GM23248 (cell line): Measurements from ENCODE around the gene CASS4. TPM values are rescaled to one million over a fixed set of nuclear protein-coding genes. Genes with fewer than 3 reads are reported as not detected.

Experiments used
- DNase-seq: peaks from one replicate; pipeline ENCODE4 v3.0.0-alpha.2; 2015
- H2AFZ ChIP-seq: fragments of 200-600 bp; sonication (generic); 2 replicates; pipeline ENCODE4 v1.6.1; 2016; ENCODE audit warnings: antibody characterized with exemption
- H3F3A ChIP-seq: fragments of 200-600 bp; sonication (generic); 2 replicates; pipeline ENCODE4 v1.6.1; 2016; ENCODE audit warnings: mild to moderate bottlenecking, antibody characterized with exemption, mixed run types; ENCODE audit not compliant: insufficient read depth
- H3K27ac ChIP-seq: fragments of 200-600 bp; sonication (generic); 2 replicates; pipeline ENCODE4 v1.5.1; 2016; ENCODE audit warnings: mild to moderate bottlenecking
- H3K27me3 ChIP-seq: fragments of 200-600 bp; sonication (generic); replicated peaks from 2 replicates; pipeline ENCODE4 v1.6.1; 2016; ENCODE audit warnings: mild to moderate bottlenecking; ENCODE audit not compliant: insufficient read depth
- H3K36me3 ChIP-seq: fragments of 200-600 bp; sonication (generic); 2 replicates; pipeline ENCODE4 v1.6.1; 2016; ENCODE audit warnings: low read depth, mild to moderate bottlenecking
- H3K4me1 ChIP-seq: fragments of 200-600 bp; sonication (generic); 2 replicates; pipeline ENCODE4 v1.6.1; 2016; ENCODE audit warnings: mild to moderate bottlenecking; ENCODE audit not compliant: insufficient read depth
- H3K4me2 ChIP-seq: fragments of 200-600 bp; sonication (generic); one replicate; pipeline ENCODE4 v1.6.1; 2016; ENCODE audit warnings: mild to moderate bottlenecking; ENCODE audit not compliant: unreplicated experiment
- H3K4me3 ChIP-seq: fragments of 200-600 bp; sonication (generic); 2 replicates; pipeline ENCODE4 v1.5.1; 2016; ENCODE audit warnings: mild to moderate bottlenecking
- H3K79me2 ChIP-seq: fragments of 200-600 bp; sonication (generic); 2 replicates; pipeline ENCODE4 v1.6.1; 2016; ENCODE audit warnings: mild to moderate bottlenecking; ENCODE audit not compliant: insufficient read depth
- H3K9ac ChIP-seq: fragments of 200-600 bp; sonication (generic); 2 replicates; pipeline ENCODE4 v1.6.1; 2016; ENCODE audit warnings: mild to moderate bottlenecking
- H3K9me2 ChIP-seq: fragments of 200-600 bp; sonication (generic); 2 replicates; pipeline ENCODE4 v1.6.1; 2016; ENCODE audit warnings: mixed run types, mild to moderate bottlenecking, moderate library complexity; ENCODE audit not compliant: insufficient read depth
- H3K9me3 ChIP-seq: fragments of 200-600 bp; sonication (generic); one replicate; pipeline ENCODE4 v1.6.1; 2017; ENCODE audit warnings: low read depth
- H4K20me1 ChIP-seq: fragments of 200-600 bp; sonication (generic); 2 replicates; pipeline ENCODE4 v1.6.0; 2016; ENCODE audit not compliant: insufficient read depth
- EZH2 ChIP-seq: fragments of 200-600 bp; sonication (generic); IDR thresholded peaks from 2 replicates; pipeline ENCODE4 v1.6.1; 2018; ENCODE audit warnings: antibody characterized with exemption, mild to moderate bottlenecking; ENCODE audit not compliant: insufficient read depth, poor library complexity, severe bottlenecking
- EZH2phosphoT487 ChIP-seq: fragments of 200-600 bp; sonication (generic); IDR thresholded peaks from 2 replicates; pipeline ENCODE4 v1.6.1; 2018; ENCODE audit warnings: antibody characterized with exemption, moderate library complexity, mild to moderate bottlenecking, low read depth; ENCODE audit not compliant: insufficient read depth
- WGBS, 2 experiments: methylation state at CpG; one replicate each; pipeline ENCODE4 v1.1.6; 2015 to 2017; ENCODE audit warnings: low lambda C conversion rate in 2 of 2, low coverage in 1 of 2; ENCODE audit errors: missing lambda C conversion rate in 2 of 2; 5-methylcytosine and 5-hydroxymethylcytosine counted together
- in situ Hi-C: fragments of 300-500 bp; cut with MboI; formaldehyde crosslinking; loops from 2 replicates; pipeline ENCODE4 v1.15.0; 2020
- polyA plus RNA-seq: library from polyadenylated mRNA; unstranded; fragments of >200 nt; fragmentation: Nextera tagmentation; extraction: Ambion mirVana; gene quantifications from 2 replicates; pipeline ENCODE4 v1.2.1, GENCODE V29; 2016
- small RNA-seq: library from RNA; depleted of rRNA; stranded (forward); fragments of <200 nt; gene quantifications from one replicate; pipeline ENCODE3, GENCODE V24; 2014; ENCODE audit warnings: low read depth, low replicate concordance
- total RNA-seq: library from RNA; depleted of rRNA; stranded (reverse); fragments of >200 nt; shearing (Covaris generic); gene quantifications from 2 replicates; pipeline ENCODE4 v1.2.3, GENCODE V29; 2014; rRNA removed

Gene CASS4
- total and polyA plus RNA-seq, 2 experiments from 2014 or later: 10.4 to 19.2 TPM

DNA sequence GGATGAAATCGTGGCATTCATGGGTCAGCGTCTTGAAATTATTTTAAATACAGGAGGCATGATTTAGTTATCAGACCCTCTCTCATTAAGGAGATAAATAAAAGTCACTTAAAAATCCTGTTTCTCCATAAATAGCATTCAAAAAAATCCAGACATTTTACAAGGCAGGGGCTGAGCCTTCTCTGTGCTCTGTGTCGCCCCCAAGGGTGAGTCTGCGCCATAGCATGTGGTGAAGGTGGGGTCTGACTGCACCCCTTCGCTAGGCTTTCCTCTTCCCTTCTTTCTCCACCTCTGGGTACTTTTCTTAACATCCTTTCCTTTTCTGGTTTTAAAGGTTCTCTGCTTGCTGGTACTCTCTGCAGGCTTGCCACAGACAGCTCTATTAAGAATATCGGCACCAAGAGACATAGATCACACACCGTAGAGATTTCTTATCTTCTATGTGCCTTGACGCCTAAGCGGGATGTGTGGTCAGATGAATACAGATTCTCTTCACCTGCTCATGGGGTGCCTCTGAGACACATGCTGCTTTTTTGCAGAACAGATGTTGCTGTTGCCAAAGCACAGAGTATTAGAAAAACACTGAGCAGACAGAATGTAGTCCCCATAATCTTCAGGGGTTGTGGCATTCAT is 92.4 kb downstream of the CASS4 start:
- Histone ChIP-seq H2AFZ (no peak overlapping the region), H3K27me3 (no peaks in the 10 kb centered on the region), H3K9ac (no peak overlapping the region), H3K9me2 (no peaks in the 10 kb centered on the region), H3K4me1 (no peaks in the 10 kb centered on the region), H3F3A (no peaks in the 10 kb centered on the region), H3K27ac (no peak overlapping the region), H4K20me1 (no peaks in the 10 kb centered on the region; the same call in 1 of the 2 replicates), H3K4me3 (no peak overlapping the region), H3K36me3 (peaks cover 21% of the 10 kb centered on the region; the same call in 1 of the 2 replicates), H3K79me2 (peaks cover 97% of the 10 kb centered on the region), H3K9me3 (no peaks in the 10 kb centered on the region), H3K4me2 (no peak overlapping the region)
- in situ Hi-C loops: no loop called here
- TF ChIP-seq EZH2phosphoT487: no peak
- TF ChIP-seq EZH2: no peak
- peak; percentile 35 for DNase-seq
- WGBS, 2 experiments: 95 to 96% methylated on average over 9 of the region's 9 CpGs

DNA sequence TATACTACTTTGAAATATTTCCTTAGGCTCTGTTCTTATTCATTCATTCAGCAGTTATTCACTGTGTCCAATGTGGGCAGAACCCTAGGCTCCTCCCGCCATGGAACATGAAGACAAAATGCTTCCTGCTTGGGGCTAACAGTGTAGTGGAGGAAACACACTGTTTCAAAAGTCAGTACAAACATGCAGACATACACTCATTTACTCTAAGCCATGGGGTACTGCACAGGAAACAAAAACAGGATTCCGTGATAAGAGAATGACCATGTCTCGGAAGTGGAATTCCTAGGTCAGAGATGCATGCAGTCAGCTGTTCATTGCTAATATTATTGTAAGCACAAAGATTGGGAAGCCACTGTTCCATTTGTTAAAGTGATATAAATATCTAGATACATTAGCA is 94.0 kb downstream of the CASS4 start:
- H3K9me2 ChIP-seq: no peaks in the 10 kb centered on the region
- no peaks in the 10 kb centered on the region for H3K9me3 ChIP-seq
- no peak overlapping the region for H3K4me3 ChIP-seq
- no peaks in the 10 kb centered on the region; the same call in 1 of the 2 replicates for H4K20me1 ChIP-seq
- H3K4me2 ChIP-seq: no peak overlapping the region
- 76 to 85% methylated on average over 3 of the region's 3 CpGs for WGBS, 2 experiments
- in situ Hi-C loops: no loop called here
- H3K4me1 ChIP-seq: no peaks in the 10 kb centered on the region
- TF ChIP-seq EZH2 (no peak), EZH2phosphoT487 (no peak)
- no peaks in the 10 kb centered on the region for H3F3A ChIP-seq
- H3K27ac ChIP-seq: no peak overlapping the region
- no peak overlapping the region for H2AFZ ChIP-seq
- DNase-seq: no peak
- H3K79me2 ChIP-seq: peaks cover 96% of the 10 kb centered on the region
- H3K27me3 ChIP-seq: no peaks in the 10 kb centered on the region
- H3K9ac ChIP-seq: no peak overlapping the region
- peaks cover 17% of the 10 kb centered on the region; the same call in 1 of the 2 replicates for H3K36me3 ChIP-seq

Small RNA genes lying within 50 kb of the gene (small RNA-seq; reads per million reads assigned to genes)
- not detected for gene RPL39P

Other genes with a start within 250 kb of the CASS4 start
- not detected in 2 replicates for gene MC3R, start 163.5 kb upstream of the CASS4 start, total RNA-seq
- not detected in 2 replicates for gene MC3R, start 163.5 kb upstream of the CASS4 start, polyA plus RNA-seq
- gene FAM210B, start 53.3 kb upstream of the CASS4 start, total RNA-seq: 87.4 and 91.0 TPM in 2 replicates
- gene FAM210B, start 53.3 kb upstream of the CASS4 start, polyA plus RNA-seq: 94.1 and 95.7 TPM in 2 replicates
- gene AURKA, start 20.0 kb upstream of the CASS4 start, total RNA-seq: 69.8 and 70.8 TPM in 2 replicates
- gene AURKA, start 20.0 kb upstream of the CASS4 start, polyA plus RNA-seq: 78.9 and 88.5 TPM in 2 replicates
- 56.7 and 69.3 TPM in 2 replicates for gene CSTF1, start 19.6 kb upstream of the CASS4 start, total RNA-seq
- 41.7 and 42.1 TPM in 2 replicates for gene CSTF1, start 19.6 kb upstream of the CASS4 start, polyA plus RNA-seq
- 128 and 141 TPM in 2 replicates for gene RTF2, start 56.4 kb downstream of the CASS4 start, total RNA-seq
- gene RTF2, start 56.4 kb downstream of the CASS4 start, polyA plus RNA-seq: 257 and 270 TPM in 2 replicates
- gene FAM209A, start 112.5 kb downstream of the CASS4 start, total RNA-seq: not detected in 2 replicates
- gene FAM209A, start 112.5 kb downstream of the CASS4 start, polyA plus RNA-seq: not detected in 2 replicates
- not detected in 2 replicates for gene FAM209B, start 121.0 kb downstream of the CASS4 start, total RNA-seq
- gene FAM209B, start 121.0 kb downstream of the CASS4 start, polyA plus RNA-seq: not detected in 2 replicates
- 12.3 and 12.8 TPM in 2 replicates for gene TFAP2C, start 217.0 kb downstream of the CASS4 start, total RNA-seq
- gene TFAP2C, start 217.0 kb downstream of the CASS4 start, polyA plus RNA-seq: 16.6 and 19.0 TPM in 2 replicates